ENCODE results near the gene STX12.
"Not testable (repeated sequence)": the region's sequence is repeated elsewhere in the genome, so short reads cannot be mapped to it uniquely, and the experiment has no call there.

Gene STX12

GRCh38 chr1:27772932-27773825 is at the start of gene STX12:
Gene STX12, plus strand, starts transcription at chr1:27773219. Its CDS starts 89 bp downstream, at chr1:27773308.
- peak; percentile 91 to 93 for DNase-seq

GRCh38 chr1:27724961-27725373 is 48.1 kb upstream of the STX12 start:
- DNase-seq = no peak

DNA sequence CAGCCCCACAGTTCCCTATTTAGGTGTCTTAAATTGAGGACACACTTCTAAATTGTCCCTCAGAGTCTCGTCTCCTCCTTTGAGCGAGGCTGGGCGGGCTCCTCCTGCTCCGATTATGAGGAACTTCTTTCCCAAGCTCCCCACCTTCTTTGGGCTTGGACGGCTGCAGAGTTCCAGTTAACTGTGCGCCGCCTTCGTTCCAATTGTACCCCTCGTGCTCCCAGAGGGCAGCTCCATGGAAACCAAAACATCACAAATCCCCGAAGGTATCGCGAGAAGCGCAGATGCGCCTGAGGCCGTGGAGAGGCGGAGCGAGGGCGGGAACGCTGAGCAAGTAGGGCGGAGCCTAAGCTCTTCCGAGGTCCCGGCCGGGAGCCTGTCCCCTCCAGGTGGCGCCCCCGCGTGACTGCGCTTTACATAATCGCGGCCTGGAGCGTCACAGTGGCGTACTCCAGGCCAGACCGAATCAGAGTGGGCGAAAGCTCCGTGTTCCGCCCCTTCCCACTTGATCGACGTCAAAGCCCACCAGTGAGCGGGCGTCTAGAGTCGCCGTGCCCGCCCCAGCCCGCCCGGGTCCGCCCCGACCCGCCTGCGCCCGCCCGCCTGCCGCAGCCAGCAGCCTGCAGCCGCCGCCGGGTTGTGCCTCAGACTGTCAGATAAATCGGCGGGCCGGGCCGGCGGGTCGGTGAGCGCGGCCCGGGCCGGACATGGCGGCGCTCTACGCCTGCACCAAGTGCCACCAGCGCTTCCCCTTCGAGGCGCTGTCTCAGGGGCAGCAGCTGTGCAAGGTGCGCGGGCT is 47.4 kb upstream of the STX12 start, which contains the start of gene FAM76A:
Gene FAM76A, plus strand, starts transcription at position 588 of the 799 bp plus-strand sequence. Its CDS starts 120 bp downstream, at position 708.
- peak; percentile 94 to 99 for DNase-seq

DNA sequence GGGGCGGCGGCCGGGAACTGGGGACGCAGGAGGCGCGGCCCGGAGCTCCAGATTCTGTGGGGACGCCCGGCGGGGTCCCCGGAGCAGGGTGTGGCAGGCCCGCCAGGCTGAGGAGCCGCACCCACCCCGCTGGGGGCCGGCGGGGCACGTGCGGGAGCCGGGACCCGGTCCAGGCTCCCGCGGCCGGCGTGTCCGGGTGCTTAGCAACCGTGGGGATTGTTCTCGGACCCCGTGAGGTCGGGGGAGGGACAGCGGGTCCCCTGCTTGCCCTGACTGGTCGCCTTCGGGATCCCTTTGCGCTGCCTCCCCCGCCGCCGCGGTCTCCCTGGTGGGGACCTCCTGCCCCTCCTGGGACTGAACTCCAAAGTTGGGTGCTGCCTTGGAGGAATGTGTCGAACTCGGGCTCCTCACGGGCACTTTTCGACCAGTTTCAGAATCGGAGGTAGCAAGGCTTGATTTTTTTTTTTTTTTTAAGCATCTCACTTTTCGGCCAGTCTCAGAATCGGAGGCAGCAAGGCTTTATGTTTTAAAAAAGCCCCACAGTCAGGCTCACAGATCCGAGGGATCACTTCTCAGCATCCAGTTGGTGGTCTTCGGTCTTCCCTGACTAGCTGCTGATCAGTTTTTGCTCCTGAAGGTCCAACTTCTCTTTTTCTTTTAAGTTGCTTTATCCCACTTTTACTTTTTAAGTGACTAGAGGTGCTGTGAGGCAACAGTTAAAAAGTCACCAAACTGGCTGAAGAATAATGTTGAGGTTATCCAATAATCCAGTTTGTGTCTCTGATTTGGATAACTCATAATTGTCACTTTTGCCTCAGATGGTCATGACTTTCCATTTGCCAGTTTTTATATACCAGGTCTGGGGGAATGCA is 46.6 kb upstream of the STX12 start:
- peak in 1 of 2 donors; percentile 58 for DNase-seq

DNA sequence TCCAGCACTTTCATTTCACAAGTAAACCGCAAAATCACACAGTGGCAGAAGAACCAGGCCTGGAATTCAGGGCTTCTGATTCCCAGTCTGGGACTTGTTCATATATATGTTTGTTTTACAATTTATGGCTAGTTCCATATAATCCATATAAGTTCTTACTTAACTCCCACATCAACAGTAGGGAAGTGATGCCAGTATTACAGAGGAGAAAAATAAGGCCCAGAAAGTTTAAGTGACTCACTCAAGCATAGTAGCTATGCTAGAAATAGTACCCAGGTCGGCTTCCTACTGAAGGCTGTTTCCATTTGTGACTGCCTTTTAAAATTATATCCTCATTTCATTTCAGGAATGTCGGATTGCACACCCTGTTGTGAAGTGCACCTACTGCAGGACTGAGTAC is 45.9 kb upstream of the STX12 start:
- DNase-seq = no peak

GRCh38 chr1:27736252-27736651 is 36.8 kb upstream of the STX12 start:
- no peak for DNase-seq

GRCh38 chr1:27741121-27741520 is 31.9 kb upstream of the STX12 start:
- DNase-seq = no peak

DNA sequence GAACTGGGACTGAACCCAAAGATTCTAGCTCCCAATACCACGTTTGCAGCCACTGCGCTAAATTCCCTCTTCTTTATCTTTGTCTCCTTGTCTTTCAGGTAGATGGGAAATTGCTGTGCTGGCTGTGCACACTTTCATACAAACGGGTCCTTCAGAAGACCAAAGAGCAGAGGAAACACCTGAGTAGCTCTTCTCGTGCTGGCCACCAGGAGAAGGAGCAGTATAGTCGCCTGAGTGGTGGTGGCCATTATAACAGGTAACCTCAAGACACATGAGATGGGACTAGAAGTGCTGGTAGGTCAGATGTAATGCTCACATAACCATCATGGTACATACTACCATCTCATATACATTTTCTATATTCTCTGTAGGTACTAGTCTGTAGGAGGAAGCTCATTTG is 28.5 kb upstream of the STX12 start:
- DNase-seq = no peak

DNA sequence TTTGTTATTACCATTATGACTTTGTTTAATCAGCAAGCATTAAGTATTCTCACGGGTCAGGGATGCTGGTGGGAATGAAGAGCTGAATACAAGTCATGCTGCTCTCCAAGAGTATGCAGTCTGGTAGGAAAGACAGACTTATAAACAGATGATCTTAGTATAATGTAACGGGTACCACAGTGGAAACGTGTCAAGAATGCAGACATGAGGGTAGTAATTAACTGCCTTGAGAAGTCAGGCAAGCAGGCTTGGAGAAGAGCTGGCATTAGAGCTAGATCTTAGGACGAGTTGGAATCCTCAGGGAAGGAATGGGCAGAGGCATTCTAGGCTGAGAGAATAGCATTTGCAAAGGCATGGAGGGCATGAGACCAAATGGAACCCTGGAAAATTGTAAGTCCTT is 27.6 kb upstream of the STX12 start:
- no peak for DNase-seq

DNA sequence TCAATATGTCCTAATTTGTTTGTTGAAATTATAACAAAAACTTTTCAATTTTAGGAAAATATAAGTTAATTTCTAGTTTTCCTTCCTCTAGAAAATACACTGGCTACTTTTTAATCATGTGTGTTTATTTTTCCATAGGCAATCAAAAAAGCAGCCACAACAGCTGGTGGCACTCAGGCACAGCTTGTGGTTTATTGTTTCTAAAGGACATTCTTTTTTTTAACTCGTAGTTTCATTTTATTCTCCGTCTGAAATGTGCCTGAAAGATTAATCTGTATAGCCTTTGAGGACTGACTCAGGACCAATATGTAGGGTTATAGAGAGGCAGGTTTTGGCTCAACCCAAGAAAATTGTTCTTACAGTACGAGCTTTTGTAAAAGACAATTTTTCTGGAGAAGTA is 20.7 kb upstream of the STX12 start:
- no peak for DNase-seq

DNA sequence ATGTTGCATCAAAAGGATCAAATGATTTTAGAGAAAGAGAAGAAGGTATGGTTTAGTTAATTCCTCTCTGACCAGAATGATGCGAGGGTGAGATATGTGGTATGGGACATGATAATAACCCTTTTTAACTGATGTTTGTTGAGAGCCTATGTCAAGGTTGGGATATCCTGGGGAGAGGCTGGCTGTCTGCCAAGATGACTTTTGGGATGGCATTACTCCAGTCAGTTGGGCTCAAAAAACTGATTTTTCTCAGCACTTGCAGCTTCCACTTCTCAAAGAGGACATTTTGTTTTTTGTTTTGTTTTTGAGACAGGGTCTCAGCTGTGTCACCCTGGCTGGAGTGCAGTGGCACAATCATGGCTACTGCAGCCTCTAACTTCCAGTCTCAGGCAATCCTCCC is 17.7 kb upstream of the STX12 start:
- no peak for DNase-seq

DNA sequence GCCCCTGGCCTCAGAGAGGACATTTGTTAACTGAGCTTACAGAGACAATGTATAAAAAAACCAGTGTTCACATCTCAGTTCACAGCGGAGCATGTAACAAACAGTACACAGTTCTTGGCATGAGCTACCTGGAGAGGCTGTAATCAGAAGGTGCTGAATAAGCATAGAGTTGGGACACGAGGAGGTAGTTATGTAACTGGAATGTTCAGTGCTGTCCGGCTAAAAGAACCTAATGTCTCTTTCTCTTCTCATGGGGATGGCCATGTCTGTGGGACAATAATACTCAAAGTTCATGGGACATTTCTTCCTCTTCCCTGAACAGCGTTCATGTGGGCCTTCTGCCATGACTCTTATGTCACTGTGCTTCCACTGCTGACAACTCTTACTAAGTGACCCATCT is 17.2 kb upstream of the STX12 start:
- no peak for DNase-seq

DNA sequence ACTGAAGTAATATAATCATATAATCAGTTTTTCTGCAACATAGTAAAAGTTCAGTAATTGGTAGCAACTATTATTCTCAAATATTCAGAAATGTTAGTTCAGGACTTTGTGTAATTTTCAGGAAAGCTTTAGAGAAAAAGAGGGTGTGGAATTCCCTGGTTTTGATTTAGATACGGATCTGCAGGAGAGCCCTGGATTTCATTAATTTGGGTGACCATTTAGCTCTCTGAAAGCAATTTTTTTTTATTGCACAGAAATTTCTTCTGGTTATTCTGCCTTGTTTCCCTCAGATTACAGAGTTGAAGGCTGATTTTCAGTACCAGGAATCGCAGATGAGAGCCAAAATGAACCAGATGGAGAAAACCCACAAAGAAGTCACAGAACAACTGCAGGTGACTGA is 13.8 kb upstream of the STX12 start:
- DNase-seq = no peak

DNA sequence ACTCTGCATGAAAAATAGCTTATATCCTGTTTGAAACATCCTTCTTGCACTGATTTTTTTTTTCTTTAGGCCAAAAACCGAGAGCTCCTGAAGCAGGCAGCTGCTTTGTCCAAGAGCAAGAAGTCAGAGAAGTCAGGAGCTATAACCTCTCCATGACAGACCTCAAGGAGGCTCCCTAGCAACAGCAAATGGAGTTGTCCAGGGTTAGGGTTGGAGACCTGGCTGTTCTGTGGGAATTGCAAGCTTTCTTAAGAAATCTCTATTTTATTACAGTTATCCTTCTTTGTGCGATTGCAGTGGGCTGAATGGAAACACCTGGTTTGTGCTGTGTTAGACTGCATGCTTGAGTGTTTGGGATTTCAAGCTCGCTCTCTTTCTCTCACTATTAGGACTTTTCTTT is 12.6 kb upstream of the STX12 start:
- DNase-seq = no peak

DNA sequence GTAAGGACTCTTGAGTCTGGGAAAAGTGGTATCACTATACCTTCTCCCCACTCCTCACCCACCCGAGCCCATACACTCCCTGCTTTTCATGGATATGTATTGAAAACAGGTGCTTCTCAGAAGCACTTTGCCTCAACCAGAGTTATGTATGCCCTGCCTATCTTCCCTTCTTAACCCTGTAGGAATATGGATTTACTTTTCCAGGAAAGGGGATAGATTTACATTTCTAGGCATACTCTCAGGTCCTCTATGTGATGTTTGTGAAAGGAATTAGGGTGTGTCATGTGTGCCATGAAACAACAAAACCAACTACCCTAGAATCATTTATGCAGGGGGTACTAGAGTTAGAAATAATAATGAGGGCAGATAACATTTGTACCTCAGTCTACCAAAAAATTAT is 11.0 kb upstream of the STX12 start:
- DNase-seq = no peak

GRCh38 chr1:27763358-27763757 is 9.7 kb upstream of the STX12 start:
- DNase-seq = no peak

DNA sequence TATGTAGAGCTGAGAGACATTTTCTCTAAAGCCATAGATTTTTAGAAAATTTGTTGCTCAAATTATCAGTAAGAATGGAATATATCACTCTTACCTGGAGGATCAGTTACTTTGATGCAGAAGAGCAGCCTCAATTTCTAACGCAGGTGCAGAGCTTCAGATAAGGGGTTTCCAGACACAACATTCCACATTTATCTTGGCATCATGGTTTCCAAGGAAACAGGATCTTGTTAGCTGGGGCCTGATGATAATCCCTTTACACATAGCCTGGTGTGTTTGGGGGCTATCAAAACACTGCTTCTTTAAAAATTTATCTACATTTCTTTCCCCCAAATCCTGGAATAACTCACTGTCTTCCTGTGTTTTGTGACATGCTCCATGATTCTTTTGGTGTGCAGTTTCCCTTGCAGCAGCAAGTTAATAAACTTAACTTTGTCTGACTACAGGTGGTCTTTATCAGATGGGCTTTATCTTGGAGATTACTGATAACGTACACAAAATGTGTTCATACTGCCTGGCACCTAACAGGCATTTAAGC is 2.7 kb upstream of the STX12 start:
- DNase-seq = no peak

- no peak for DNase-seq
Observed at GRCh38 chr1:27772036-27772931, 735 bp upstream of the STX12 start.

DNA sequence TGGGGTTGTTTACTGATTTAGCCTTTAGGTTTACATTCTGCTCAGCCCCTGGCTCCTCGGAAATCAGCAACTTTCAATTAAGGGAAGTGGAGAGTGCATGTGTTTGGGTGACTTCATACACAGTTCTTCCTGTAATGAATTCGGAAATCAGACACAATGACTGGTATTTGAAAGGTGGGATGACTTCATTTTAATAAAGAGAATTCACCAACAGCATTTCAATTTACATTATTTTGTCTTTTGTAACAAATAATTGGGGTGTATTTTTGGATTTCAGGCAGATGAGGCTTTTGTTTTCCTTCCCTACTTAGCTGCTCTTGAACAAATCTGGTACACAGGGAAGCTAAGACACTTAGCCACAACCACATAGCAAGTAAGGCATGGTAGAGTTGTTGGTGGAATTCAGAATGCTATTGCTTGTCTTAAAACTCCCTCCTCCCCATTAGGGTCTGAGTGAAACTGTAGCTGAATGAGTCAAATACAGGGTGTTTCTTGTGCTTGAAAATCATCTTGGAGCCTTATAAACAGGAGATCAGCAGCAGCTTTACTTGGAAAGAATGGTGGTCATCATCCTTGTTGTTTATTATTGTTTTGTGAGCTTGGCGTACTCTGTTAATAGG is 917 bp downstream of the STX12 start:
- DNase-seq = peak in 1 of 2 donors; percentile 40

- no peak for DNase-seq
Observed at GRCh38 chr1:27774654-27775053, 1.6 kb downstream of the STX12 start.

DNA sequence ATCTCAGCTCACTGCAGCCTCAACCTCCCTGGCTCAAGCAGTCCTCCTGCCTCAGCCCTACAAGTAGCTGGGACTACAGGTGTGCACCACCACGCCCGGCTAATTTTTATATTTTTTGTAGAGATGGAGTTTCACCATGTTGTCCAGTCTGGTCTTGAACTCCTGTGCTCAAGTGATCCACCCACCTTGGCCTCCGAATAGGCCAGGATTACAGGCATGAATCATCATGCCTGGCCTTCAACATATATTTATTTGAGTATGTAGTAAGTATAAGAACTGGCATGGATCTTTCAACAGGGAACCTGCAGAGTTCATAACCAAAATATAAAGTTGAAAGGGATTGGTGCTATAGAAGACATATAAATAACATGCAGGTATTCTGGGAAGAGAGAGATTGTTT is 2.3 kb downstream of the STX12 start:
- DNase-seq = not testable (repeated sequence)
